Left colon (tissue), 2 donors: ENCODE data around the gene NRF1. TPM values are rescaled to one million over a fixed set of nuclear protein-coding genes. Genes with fewer than 3 reads are reported as not detected.
"Not testable (repeated sequence)": the region's sequence is repeated elsewhere in the genome, so short reads cannot be mapped to it uniquely, and the experiment has no call there.

Experiments used
- ATAC-seq: fragments of 200-7000 bp; cut with Tn5 transposase; one replicate; pipeline ENCODE4 v1.9.1; 2020; ENCODE audit warnings: mild to moderate bottlenecking, moderate library complexity
- DNase-seq, 2 donors: peaks; one replicate each; pipeline ENCODE4 v3.0.0-alpha.2; 2020
- intact Hi-C, 2 donors: fragments of 100-400 bp; cut with DNase I in 1 of 2; cut with micrococcal nuclease in 1 of 2; formaldehyde crosslinking; loops; one replicate each; pipeline versions ENCODE4 v1.11.2 to v1.14.0; 2022; cut with DNase I, micrococcal nuclease
- long read RNA-seq: library from polyadenylated mRNA; unstranded; transcript quantifications from one replicate; pipeline ENCODE4 v2.0.0, GENCODE V29; 2021
- total RNA-seq, 2 donors: library from RNA; stranded (reverse); fragmentation: NEBNext Ultra II Directional; extraction: Animal tissue kit (Norgen Biotek cat#: 25700); gene quantifications; one replicate each; pipeline ENCODE4 v1.2.1, GENCODE V29; 2021
- donor health status: DM: no; HTN: no; CAD: no.
- donor health status: DM: yes; HTN: yes; CAD: no.

The NRF1 gene
- 10 to 100 TPM; 13.0 to 13.6 TPM for total RNA-seq
- long read RNA-seq, transcript NRF1-201 (11 exons, 2,424 nt): major isoform, 13 of 24 reads
- long read RNA-seq, partial matches to known transcripts: 5 of 24 reads
- long read RNA-seq, other reads (novel, unspliced or antisense): 5 of 24 reads

- intact Hi-C loops: no loop called here
- DNase-seq: peak; percentile 83 to 92
- ATAC-seq: peak; percentile 93
Measured at GRCh38 chr7:129611246-129612111, at the start of gene NRF1. TSS of gene NRF1 (plus strand) at chr7:129611720. CDS start at chr7:129657352, 45,632 bp downstream.

- DNase-seq, ATAC-seq, intact Hi-C loops: not testable (repeated sequence)
Measured at GRCh38 chr7:129566323-129566722, 45.2 kb upstream of the NRF1 start.

- DNase-seq (no peak), ATAC-seq (no peak)
- intact Hi-C loops: no loop called here
Measured at GRCh38 chr7:129567377-129567776, 44.1 kb upstream of the NRF1 start.

GRCh38 chr7:129568240-129568639 is 43.3 kb upstream of the NRF1 start:
- intact Hi-C loops: no loop called here
- ATAC-seq: no peak
- no peak for DNase-seq

- intact Hi-C loops: no loop called here
- DNase-seq: no peak
- ATAC-seq: no peak
Measured at GRCh38 chr7:129569326-129569725, 42.2 kb upstream of the NRF1 start.

- ATAC-seq (peak; percentile 98), DNase-seq (peak in 1 of 2 donors; percentile 36)
- intact Hi-C loops: no loop called here
Measured at GRCh38 chr7:129569811-129570215, 41.7 kb upstream of the NRF1 start.

GRCh38 chr7:129571201-129571600 is 40.3 kb upstream of the NRF1 start:
- no peak for DNase-seq
- no peak for ATAC-seq
- intact Hi-C loops: no loop called here

- no peak for DNase-seq
- no peak for ATAC-seq
- intact Hi-C loops: no loop called here
Measured at GRCh38 chr7:129572205-129572604, 39.3 kb upstream of the NRF1 start.

- ATAC-seq: peak; percentile 66
- intact Hi-C loops: no loop called here
- no peak for DNase-seq
Measured at GRCh38 chr7:129574487-129574886, 37.0 kb upstream of the NRF1 start.

GRCh38 chr7:129575699-129576098 is 35.8 kb upstream of the NRF1 start:
- intact Hi-C loops: no loop called here

GRCh38 chr7:129576138-129576537 is 35.4 kb upstream of the NRF1 start:
- no peak for DNase-seq
- no peak for ATAC-seq
- intact Hi-C loops: no loop called here

More at GRCh38 chr7:129575699-129576098, 35.8 kb upstream of the NRF1 start:
- no peak for ATAC-seq
- no peak for DNase-seq

GRCh38 chr7:129578829-129579228 is 32.7 kb upstream of the NRF1 start:
- ATAC-seq (no peak), DNase-seq (no peak)
- intact Hi-C loops: no loop called here

GRCh38 chr7:129586179-129586578 is 25.3 kb upstream of the NRF1 start:
- DNase-seq, ATAC-seq, intact Hi-C loops: not testable (repeated sequence)

- ATAC-seq (no peak), DNase-seq (no peak)
- intact Hi-C loops: no loop called here
Measured at GRCh38 chr7:129588268-129588667, 23.3 kb upstream of the NRF1 start.

GRCh38 chr7:129591868-129592267 is 19.7 kb upstream of the NRF1 start:
- intact Hi-C loops: no loop called here
- ATAC-seq (no peak), DNase-seq (no peak)

- ATAC-seq: not testable (repeated sequence)
Measured at GRCh38 chr7:129596386-129596785, 15.1 kb upstream of the NRF1 start.

GRCh38 chr7:129597672-129598071 is 13.8 kb upstream of the NRF1 start:
- no peak for ATAC-seq
- intact Hi-C loops: no loop called here

More at GRCh38 chr7:129596386-129596785, 15.1 kb upstream of the NRF1 start:
- intact Hi-C loops, DNase-seq: not testable (repeated sequence)

GRCh38 chr7:129599174-129599573 is 12.3 kb upstream of the NRF1 start:
- DNase-seq (no peak), ATAC-seq (no peak)
- intact Hi-C loops: no loop called here

More at GRCh38 chr7:129597672-129598071, 13.8 kb upstream of the NRF1 start:
- DNase-seq: no peak

GRCh38 chr7:129603594-129603993 is 7.9 kb upstream of the NRF1 start:
- DNase-seq, ATAC-seq, intact Hi-C loops: not testable (repeated sequence)

GRCh38 chr7:129604021-129604420 is 7.5 kb upstream of the NRF1 start:
- intact Hi-C loops, DNase-seq, ATAC-seq: not testable (repeated sequence)
